GM21723 (cell line): ENCODE measurements around the gene NAV2.

Source experiments
- ATAC-seq: cut with Tn5 transposase; IDR thresholded peaks from one replicate; pipeline ENCODE4 v1.9.1; 2021; ENCODE audit warnings: mild to moderate bottlenecking, moderate library complexity; ENCODE audit not compliant: unreplicated experiment

NAV2 gene

GRCh38 chr11:20161230-20161918, 448.7 kb downstream of the NAV2 start:
- ATAC-seq: no peak

GRCh38 chr11:20161923-20162744, 449.5 kb downstream of the NAV2 start:
- no peak for ATAC-seq

DNA sequence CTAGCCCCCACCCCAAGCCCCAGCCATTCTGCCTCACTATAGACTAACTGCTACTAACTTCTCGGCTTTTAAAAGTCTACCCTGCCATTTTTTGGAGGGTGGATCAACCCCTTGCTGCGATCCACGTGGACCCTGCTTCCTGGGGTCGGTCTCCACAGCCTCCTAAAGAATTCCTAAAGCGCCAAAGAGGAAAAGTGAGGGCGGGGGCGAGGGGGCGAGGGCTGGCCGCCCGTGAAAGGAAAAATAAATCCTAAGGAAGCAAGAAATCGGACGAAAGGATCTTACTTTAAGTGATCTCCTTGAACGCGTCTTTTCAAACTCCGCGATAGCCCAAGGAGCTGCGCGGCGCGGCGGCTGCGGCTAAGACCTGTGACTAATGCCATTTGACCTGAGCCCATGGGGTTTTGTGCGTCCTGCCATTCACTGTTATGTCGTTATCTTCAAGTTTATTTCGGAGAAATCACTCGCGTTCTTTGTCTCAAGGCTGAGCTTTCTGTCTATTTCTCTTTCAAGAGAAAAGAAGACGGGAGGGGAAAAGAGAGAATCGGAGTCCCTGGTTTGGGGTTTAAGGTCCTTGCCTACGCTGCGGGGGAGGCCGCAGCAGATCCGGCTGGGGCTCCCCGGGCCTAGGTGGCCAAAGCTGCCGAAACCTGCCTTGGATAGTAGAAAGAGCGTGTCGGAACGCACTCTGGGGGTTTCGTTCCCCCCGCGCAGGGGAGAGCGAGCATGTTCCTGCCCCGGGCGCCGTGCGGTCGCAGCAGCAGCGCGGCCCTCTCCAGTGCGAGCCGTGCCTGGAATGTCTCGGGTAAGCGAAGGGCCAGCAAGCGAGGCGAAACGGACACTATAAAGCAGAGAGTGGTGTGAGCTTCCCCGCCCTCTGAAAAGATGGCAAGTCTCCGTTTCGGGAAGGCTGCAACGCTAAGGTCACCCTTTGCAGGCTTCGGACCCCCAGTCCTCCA, 450.5 kb downstream of the NAV2 start:
- ATAC-seq: no peak

GRCh38 chr11:20163783-20164481, 451.3 kb downstream of the NAV2 start:
- no peak for ATAC-seq
